GM12878 (cell line): ENCODE measurements around the gene TBC1D22B. TPM values are rescaled to one million over a fixed set of nuclear protein-coding genes. Genes with fewer than 3 reads are reported as not detected.

Experiments used
- ATAC-seq: fragments of 200-7000 bp; cut with Tn5 transposase; 3 replicates; pipeline ENCODE4 v1.9.1; 2020; ENCODE audit warnings: mild to moderate bottlenecking, moderate library complexity
- BruUV-seq: library from RNA; stranded (reverse); fragments of 400-500 nt; replicated peaks from 2 replicates; lab custom pipeline; 2021; lab: Mats Ljungman, UMichigan
- CTCF ChIA-PET: fragments of 300-600 bp; sonication (Branson Sonifier 250); formaldehyde crosslinking; extraction: SDS; loops from one replicate; lab custom pipeline; 2021; ENCODE audit warnings: inconsistent platforms; lab: Yijun Ruan, JAX
- POLR2A ChIA-PET: fragments of 350-600 bp; formaldehyde crosslinking; extraction: SDS; loops from one replicate; lab custom pipeline; 2021; ENCODE audit warnings: inconsistent platforms; lab: Charles Lee
- RAD21 ChIA-PET: fragments of 300-600 bp; sonication (Branson Sonifier 250); formaldehyde crosslinking; loops from one replicate; lab custom pipeline; 2023; ENCODE audit warnings: antibody characterized with exemption; ENCODE audit not compliant: unreplicated experiment; lab: Charles Lee
- SMC1A ChIA-PET: fragments of 300-600 bp; sonication (Branson Sonifier 250); formaldehyde crosslinking; loops from one replicate; lab custom pipeline; 2023; ENCODE audit not compliant: unreplicated experiment, uncharacterized antibody; lab: Charles Lee
- DNase-seq: peaks from one replicate; pipeline ENCODE4 v3.0.0-alpha.2; 2011; ENCODE audit warnings: low read depth, low spot score
- FAIRE-seq: peaks from 3 replicates; lab custom pipeline; 2011; peaks lifted over from hg19 to GRCh38; lab: Jason Lieb, UNC
- H2AFZ ChIP-seq: 2 replicates; pipeline ENCODE4 v1.6.0; 2011; ENCODE audit warnings: low read depth, low read length, control low read depth; ENCODE audit not compliant: control insufficient read depth
- H3K27ac ChIP-seq: 2 replicates; pipeline ENCODE4 v1.5.1; 2011; ENCODE audit warnings: control low read depth; ENCODE audit not compliant: control insufficient read depth, insufficient read depth
- H3K27me3 ChIP-seq, 2 experiments: replicated peaks in 1 of 2; 2 replicates each; pipeline versions ENCODE4 v1.6.0 to v1.6.1; 2011; ENCODE audit warnings: low read length in 1 of 2; ENCODE audit not compliant: control insufficient read depth in 2 of 2, insufficient read depth in 2 of 2
- H3K36me3 ChIP-seq, 2 experiments: 2 replicates each; pipeline ENCODE4 v1.5.1; 2011; ENCODE audit warnings: low read length in 1 of 2; ENCODE audit not compliant: control insufficient read depth in 2 of 2, insufficient read depth in 2 of 2
- H3K4me1 ChIP-seq: 2 replicates; pipeline ENCODE4 v1.6.1; 2011; ENCODE audit warnings: mild to moderate bottlenecking, low read length, moderate library complexity, mixed read lengths; ENCODE audit not compliant: control insufficient read depth, insufficient read depth
- H3K4me2 ChIP-seq: 2 replicates; pipeline ENCODE4 v1.6.0; 2011; ENCODE audit warnings: control low read depth; ENCODE audit not compliant: control insufficient read depth, insufficient read depth
- H3K4me3 ChIP-seq: fragments of 200-600 bp; sonication (generic); 2 replicates; pipeline ENCODE4 v1.5.1; 2016
- H3K79me2 ChIP-seq: 2 replicates; pipeline ENCODE4 v1.6.0; 2011; ENCODE audit warnings: low read length; ENCODE audit not compliant: control insufficient read depth, insufficient read depth
- H3K9ac ChIP-seq: 2 replicates; pipeline ENCODE4 v1.8.0; 2011; ENCODE audit warnings: low read length, control low read depth, mixed read lengths; ENCODE audit not compliant: control insufficient read depth, insufficient read depth
- H3K9me3 ChIP-seq: replicated peaks from 3 replicates; pipeline ENCODE4 v1.5.1; 2011; ENCODE audit warnings: mild to moderate bottlenecking, low read length; ENCODE audit not compliant: control insufficient read depth, insufficient read depth
- H4K20me1 ChIP-seq: 2 replicates; pipeline ENCODE4 v1.6.0; 2011; ENCODE audit not compliant: control insufficient read depth, insufficient read depth
- CHD2 ChIP-seq: IDR thresholded peaks from 2 replicates; pipeline ENCODE4 v1.6.1; 2011; ENCODE audit warnings: low read depth, low read length, improper control_type of control experiment, borderline replicate concordance
- EGR1 ChIP-seq, 2 experiments: IDR thresholded peaks; 1 replicate in 1 of 2; 2 replicates in 1 of 2; pipeline ENCODE4 v1.6.1; 2011 to 2012; ENCODE audit warnings: low read depth in 2 of 2, low read length in 2 of 2, borderline replicate concordance in 1 of 2, mild to moderate bottlenecking in 1 of 2, moderate library complexity in 1 of 2
- HDGF ChIP-seq: fragments of 450-650 bp; IDR thresholded peaks from 2 replicates; pipeline ENCODE4 v1.6.1; 2016; ENCODE audit warnings: antibody characterized with exemption
- NRF1 ChIP-seq: conservative IDR thresholded peaks from 2 replicates; pipeline ENCODE4 v1.6.1; 2011; ENCODE audit warnings: mild to moderate bottlenecking, low read depth, low read length, improper control_type of control experiment
- SIN3A ChIP-seq: IDR thresholded peaks from 2 replicates; pipeline ENCODE4 v1.6.1; 2012; ENCODE audit warnings: low read depth, low read length, improper control_type of control experiment
- SREBF2 ChIP-seq: IDR thresholded peaks from 2 replicates; pipeline ENCODE4 v1.6.1; 2012; ENCODE audit warnings: mild to moderate bottlenecking, low read length
- WGBS: methylation state at CpG from one replicate; pipeline ENCODE4 v1.1.6; 2016; ENCODE audit warnings: low lambda C conversion rate; ENCODE audit not compliant: insufficient replicate concordance, insufficient coverage; ENCODE audit errors: missing lambda C conversion rate; 5-methylcytosine and 5-hydroxymethylcytosine counted together
- in situ Hi-C: fragments of 300-500 bp; cut with MboI; formaldehyde crosslinking; loops from 9 replicates; pipeline ENCODE4 v1.14.3; 2018; ENCODE audit warnings: mixed read lengths
- intact Hi-C: fragments of 100-400 bp; cut with micrococcal nuclease; formaldehyde crosslinking; loops from one replicate; pipeline ENCODE4 v1.14.2; 2022; ENCODE audit not compliant: unreplicated experiment
- polyA plus RNA-seq, 11 experiments: library from polyadenylated mRNA; depleted of rRNA in 4 of 11; unstranded in 6 of 11; stranded (reverse) in 5 of 11; fragments of >200 nt; fragmentation: Nextera tagmentation in 4 of 11; fragmentation: Illumina TruSeq in 1 of 11; extraction: Ambion mirVana in 4 of 11; extraction: Trizol in 1 of 11; gene quantifications; 1 replicate in 1 of 11; 2 replicates in 10 of 11; pipeline versions ENCODE4 v1.2.1 to v1.2.3, GENCODE V29; 2011 to 2016; ENCODE audit warnings: inconsistent platforms in 2 of 11, missing spikeins in 2 of 11, low read depth in 1 of 11
- total RNA-seq, 4 experiments: library from RNA; depleted of rRNA in 3 of 4; stranded (reverse); fragments of >200 nt in 3 of 4; fragmentation: Illumina TruSeq in 1 of 4; extraction: Trizol in 1 of 4; gene quantifications; 2 replicates each; pipeline versions ENCODE4 v1.2.1 to v1.2.3, GENCODE V29; 2013 to 2021
- TF ChIP-seq, protein P1 (sequence below): IDR thresholded peaks from 2 replicates; pipeline ENCODE4 v1.6.1; 2012; ENCODE audit warnings: low read depth, low read length, improper control_type of control experiment

TBC1D22B gene
- total and polyA plus RNA-seq, 10 of the 15 experiments (the other 5 are each of a cell fraction or from before 2014, with no cell fraction given): 3.4 to 18.7 (median 14.1) TPM

DNA sequence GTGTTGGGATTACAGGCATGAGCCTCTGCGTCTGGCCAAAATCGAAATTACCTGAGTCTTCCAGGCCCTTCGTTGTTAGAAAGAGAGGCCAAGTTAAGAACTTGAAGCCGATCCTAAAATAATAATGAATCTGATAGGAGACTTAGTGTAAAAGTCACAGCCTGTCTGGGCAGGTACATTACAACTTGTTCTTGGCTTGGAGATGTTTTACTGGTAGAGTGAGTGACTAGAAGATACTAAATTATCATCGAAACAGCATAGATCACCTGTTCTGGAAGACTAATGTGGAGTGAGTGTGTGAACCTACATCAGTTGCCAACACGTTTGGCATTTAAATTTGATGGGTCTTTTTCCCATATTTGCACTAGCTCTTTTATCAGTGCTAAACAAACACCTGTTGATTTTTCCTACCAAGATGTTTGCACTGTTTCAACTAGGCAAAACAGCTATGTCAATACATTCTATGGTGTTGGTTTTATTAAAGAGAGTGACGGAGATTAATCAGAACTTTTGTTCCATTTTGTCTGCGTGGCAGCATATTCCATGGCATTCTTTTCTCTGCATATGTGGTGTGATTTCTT lies 5.0 kb downstream of the TBC1D22B start:
- ChIA-PET SMC1A (interaction anchor here (0.7 kb wide), 1 partner anchor 9 kb away, joined by 3 read pairs; no protein-coding TSS in a partner anchor), CTCF (interaction anchor here (0.8 kb wide), 1 partner anchor 245 kb away, joined by 3 read pairs; no protein-coding TSS in a partner anchor)

DNA sequence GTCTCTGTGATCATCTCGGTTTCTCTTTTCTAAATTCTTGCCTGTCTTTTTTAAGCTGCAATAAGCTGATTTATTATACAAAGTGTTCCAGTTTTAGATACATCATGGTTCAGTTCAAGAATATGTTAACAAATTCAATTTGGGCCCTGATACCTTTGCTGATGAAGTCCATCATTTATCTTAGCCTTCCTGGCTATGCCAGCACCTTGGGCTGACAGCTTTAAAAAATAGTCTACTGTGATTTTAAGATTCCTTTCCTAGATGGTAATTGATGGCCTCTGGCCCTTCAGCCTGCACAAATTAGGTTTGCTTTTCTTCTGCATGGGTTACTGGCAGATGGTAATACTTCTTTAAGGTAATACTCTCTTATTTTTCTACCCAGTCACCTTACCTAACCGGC lies 7.4 kb downstream of the TBC1D22B start:
- ATAC-seq: no peak
- H3K27me3 ChIP-seq: no peaks in the 10 kb centered on the region
- H3K4me1 ChIP-seq: peaks cover 8% of the 10 kb centered on the region
- intact Hi-C loops: no loop called here
- H3K27ac ChIP-seq: no peak overlapping the region
- BruUV-seq: no TSS peak
- no peak for TF ChIP-seq NRF1
- TF ChIP-seq EGR1 (IDR thresholded peaks at IDR 0.05; ENCODE audit: borderline replicate concordance in 1 of 2, low read depth in 2 of 2, low read length in 2 of 2): no peak
- H3K4me3 ChIP-seq: no peak overlapping the region
- no peak overlapping the region for H3K4me2 ChIP-seq
- no peaks in the 10 kb centered on the region; the same call in 2 of the 3 replicates for H3K9me3 ChIP-seq
- DNase-seq: no peak
- 94% methylated on average over 2 of the region's 2 CpGs for WGBS
- 0 out of 4 replicates have a peak, but pooled peaks cover 0 to 3% of the 10 kb centered on the region in 2 experiments for H3K36me3 ChIP-seq
- peaks cover 30% of the 10 kb centered on the region for H3K79me2 ChIP-seq
- CTCF ChIA-PET: interaction anchor here (0.6 to 2.3 kb wide), 4 partner anchors 11 to 49 kb away, joined by 3 to 9 read pairs (median 3); no protein-coding TSS in a partner anchor
- POLR2A ChIA-PET: interaction anchor here (0.8 kb wide), 1 partner anchor 9 kb away, joined by 4 read pairs; no protein-coding TSS in a partner anchor
- H2AFZ ChIP-seq: no peak overlapping the region
- SMC1A ChIA-PET: interaction anchor here (1.3 to 1.6 kb wide), 3 partner anchors 11 to 15 kb away, joined by 3 to 6 read pairs (median 4); no protein-coding TSS in a partner anchor
- in situ Hi-C loops: no loop called here
- RAD21 ChIA-PET: no interaction called here
- H3K9ac ChIP-seq: no peak overlapping the region
- no peak for FAIRE-seq
- no peaks in the 10 kb centered on the region for H4K20me1 ChIP-seq

More for the DNA sequence above, 5.0 kb downstream of the TBC1D22B start:
- Histone ChIP-seq H3K27ac (no peak overlapping the region), H3K4me3 (no peak overlapping the region), H3K4me2 (no peak overlapping the region), H3K79me2 (peaks cover 51% of the 10 kb centered on the region)
- ChIA-PET POLR2A (interaction anchor here (0.6 to 0.8 kb wide), 3 partner anchors 7 to 1359 kb away, joined by 3 to 5 read pairs (median 3); no protein-coding TSS in a partner anchor), RAD21 (interaction anchor here (2.2 kb wide), 1 partner anchor 52 kb away, joined by 7 read pairs; no protein-coding TSS in a partner anchor)
- FAIRE-seq (no peak), ATAC-seq (no peak)
- intact Hi-C loops: no loop called here
- WGBS: 80% methylated on average over 8 of the region's 8 CpGs
- TF ChIP-seq, protein P1, sequence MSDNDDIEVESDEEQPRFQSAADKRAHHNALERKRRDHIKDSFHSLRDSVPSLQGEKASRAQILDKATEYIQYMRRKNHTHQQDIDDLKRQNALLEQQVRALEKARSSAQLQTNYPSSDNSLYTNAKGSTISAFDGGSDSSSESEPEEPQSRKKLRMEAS: no peak
- TF ChIP-seq SIN3A (no peak), CHD2 (no peak), SREBF2 (no peak), HDGF (no peak)
- TF ChIP-seq, all 136 proteins: peak for 0
- Histone ChIP-seq H3K36me3 (no peaks in the 10 kb centered on the region), H3K9ac (no peak overlapping the region), H3K4me1 (peaks cover 8% of the 10 kb centered on the region), H3K27me3 (no peaks in the 10 kb centered on the region), H3K9me3 (no peaks in the 10 kb centered on the region; the same call in 2 of the 3 replicates), H4K20me1 (no peaks in the 10 kb centered on the region), H2AFZ (no peak overlapping the region)
- in situ Hi-C loops: no loop called here
- no TSS peak for BruUV-seq
- DNase-seq: no peak
